GM21367 (cell line): ENCODE measurements around the gene MYH14.

Experiments used
- ATAC-seq: cut with Tn5 transposase; IDR thresholded peaks from one replicate; pipeline ENCODE4 v1.9.1; 2021; ENCODE audit not compliant: unreplicated experiment

MYH14 gene

GRCh38 chr19:50255115-50255514 is 51.7 kb downstream of the MYH14 start:
- no peak for ATAC-seq

- no peak for ATAC-seq
Observed at GRCh38 chr19:50257141-50257540, 53.7 kb downstream of the MYH14 start.

GRCh38 chr19:50258918-50259372 is 55.5 kb downstream of the MYH14 start:
- ATAC-seq: no peak

DNA sequence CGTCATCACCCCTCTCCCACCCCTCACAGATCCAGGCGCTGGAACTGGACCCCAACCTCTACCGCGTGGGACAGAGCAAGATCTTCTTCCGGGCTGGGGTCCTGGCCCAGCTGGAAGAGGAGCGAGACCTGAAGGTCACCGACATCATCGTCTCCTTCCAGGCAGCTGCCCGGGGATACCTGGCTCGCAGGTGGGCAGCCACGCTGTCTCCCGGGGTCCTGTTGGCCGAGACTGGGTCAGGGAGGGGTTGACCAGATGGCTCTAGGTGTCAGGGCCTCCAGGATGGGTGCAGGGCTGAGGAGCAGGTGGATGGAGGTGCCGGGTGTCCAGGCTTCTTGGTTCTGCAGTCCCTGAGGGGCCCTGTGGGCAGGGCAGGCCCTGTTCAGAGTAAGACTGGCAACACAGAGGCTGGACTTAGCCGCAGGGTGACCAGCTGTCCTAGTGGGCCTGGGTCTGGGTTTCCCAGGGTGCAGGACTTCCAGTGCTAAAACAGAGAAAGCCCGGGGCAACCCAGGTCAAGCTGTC is 58.1 kb downstream of the MYH14 start:
- ATAC-seq: no peak

GRCh38 chr19:50263176-50263575 is 59.8 kb downstream of the MYH14 start:
- ATAC-seq: no peak

- no peak for ATAC-seq
Observed at GRCh38 chr19:50264483-50265186, 61.2 kb downstream of the MYH14 start.

DNA sequence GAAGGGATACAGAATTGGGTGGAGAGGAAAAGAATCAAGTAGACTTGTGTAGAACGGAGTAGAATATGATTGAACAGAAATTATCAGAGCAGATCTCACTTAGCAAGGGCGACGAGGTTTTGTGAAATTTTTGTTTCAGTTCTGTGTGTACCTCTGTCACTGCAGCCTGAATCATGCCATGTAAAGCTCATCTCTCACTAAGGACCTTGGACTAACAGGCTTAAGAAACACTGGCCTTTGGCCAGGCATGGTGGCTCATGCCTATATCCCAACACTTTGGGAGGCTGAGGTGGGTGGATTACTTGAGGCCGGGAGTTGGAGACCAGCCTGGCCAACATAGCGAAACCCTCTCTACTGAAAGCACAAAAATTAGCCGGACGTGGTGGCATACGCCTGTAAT is 62.6 kb downstream of the MYH14 start:
- ATAC-seq: no peak

GRCh38 chr19:50266896-50267295 is 63.5 kb downstream of the MYH14 start:
- ATAC-seq: no peak

DNA sequence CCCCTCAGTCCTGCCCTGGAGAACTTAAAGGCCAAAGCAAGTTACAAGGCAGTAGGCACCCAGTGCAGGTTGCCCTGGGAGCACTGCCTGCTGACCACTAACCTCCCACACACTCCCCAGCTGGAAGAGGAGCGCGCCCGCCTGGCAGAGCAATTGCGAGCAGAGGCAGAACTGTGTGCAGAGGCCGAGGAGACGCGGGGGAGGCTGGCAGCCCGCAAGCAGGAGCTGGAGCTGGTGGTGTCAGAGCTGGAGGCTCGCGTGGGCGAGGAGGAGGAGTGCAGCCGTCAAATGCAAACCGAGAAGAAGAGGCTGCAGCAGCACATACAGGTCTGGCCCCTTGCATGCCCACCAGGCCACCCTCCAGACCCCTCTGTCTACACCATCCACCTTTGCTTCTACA is 64.6 kb downstream of the MYH14 start:
- no peak for ATAC-seq

GRCh38 chr19:50268501-50268900 is 65.1 kb downstream of the MYH14 start:
- no peak for ATAC-seq

DNA sequence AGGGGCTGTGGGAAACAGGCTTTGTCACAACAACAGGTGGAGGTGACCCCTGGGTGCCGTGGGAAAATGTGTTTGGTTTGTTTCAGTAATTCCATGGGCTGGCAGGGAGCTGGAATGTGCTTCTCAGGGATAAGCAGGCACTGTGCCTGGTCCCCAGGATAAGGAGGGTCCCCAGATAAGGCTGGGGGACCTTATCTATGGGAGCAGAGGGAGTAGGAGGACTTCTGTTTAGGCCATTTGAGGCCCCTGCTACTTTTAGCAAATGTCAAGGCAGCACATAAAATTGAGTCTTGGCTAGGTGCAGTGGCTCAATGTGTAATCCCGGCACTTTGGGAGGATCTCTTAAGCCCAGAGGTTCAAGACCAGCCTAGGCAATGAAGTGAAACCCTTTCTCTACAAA is 66.2 kb downstream of the MYH14 start:
- no peak for ATAC-seq

- ATAC-seq: no peak
Observed at GRCh38 chr19:50272263-50272897, 69.0 kb downstream of the MYH14 start.

- no peak for ATAC-seq
Observed at GRCh38 chr19:50273821-50274220, 70.4 kb downstream of the MYH14 start.

- no peak for ATAC-seq
Observed at GRCh38 chr19:50275577-50276368, 72.4 kb downstream of the MYH14 start.

- no peak for ATAC-seq
Observed at GRCh38 chr19:50276370-50277063, 73.1 kb downstream of the MYH14 start.

- no peak for ATAC-seq
Observed at GRCh38 chr19:50277966-50278580, 74.7 kb downstream of the MYH14 start.

DNA sequence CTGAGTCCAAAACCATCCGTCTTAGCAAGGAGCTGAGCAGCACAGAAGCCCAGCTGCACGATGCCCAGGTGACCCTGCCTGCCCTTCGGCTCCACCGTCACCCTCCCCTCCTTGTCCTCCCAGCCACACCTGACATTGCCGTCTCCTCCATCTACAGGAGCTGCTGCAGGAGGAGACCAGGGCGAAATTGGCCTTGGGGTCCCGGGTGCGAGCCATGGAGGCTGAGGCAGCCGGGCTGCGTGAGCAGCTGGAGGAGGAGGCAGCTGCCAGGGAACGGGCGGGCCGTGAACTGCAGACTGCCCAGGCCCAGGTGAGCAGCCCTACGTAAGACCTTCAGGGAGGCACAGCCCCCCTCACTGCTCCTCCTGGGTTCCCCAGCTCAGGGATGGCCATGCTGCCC is 76.7 kb downstream of the MYH14 start:
- ATAC-seq: no peak

DNA sequence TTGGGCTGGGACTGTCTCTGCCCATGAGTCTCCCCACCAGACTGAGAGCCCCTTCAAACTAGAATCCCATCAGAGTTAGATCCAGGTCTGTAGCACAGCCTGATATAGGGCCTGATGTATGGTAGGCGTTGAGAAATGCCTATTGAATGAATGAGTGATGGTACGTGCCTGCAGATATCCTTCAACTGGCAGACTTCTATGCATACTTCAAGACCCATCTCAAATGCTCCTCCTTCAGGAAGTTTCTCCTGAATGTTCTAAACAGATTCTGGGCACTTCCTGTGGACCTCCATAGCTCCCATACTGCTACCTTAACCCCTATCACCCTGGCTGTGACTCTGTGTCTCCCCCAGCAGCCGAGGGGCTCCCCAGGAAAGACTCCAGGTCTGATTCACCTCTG is 77.6 kb downstream of the MYH14 start:
- no peak for ATAC-seq

- ATAC-seq: no peak
Observed at GRCh38 chr19:50281491-50281890, 78.1 kb downstream of the MYH14 start.

GRCh38 chr19:50285833-50286232 is 82.4 kb downstream of the MYH14 start:
- no peak for ATAC-seq

DNA sequence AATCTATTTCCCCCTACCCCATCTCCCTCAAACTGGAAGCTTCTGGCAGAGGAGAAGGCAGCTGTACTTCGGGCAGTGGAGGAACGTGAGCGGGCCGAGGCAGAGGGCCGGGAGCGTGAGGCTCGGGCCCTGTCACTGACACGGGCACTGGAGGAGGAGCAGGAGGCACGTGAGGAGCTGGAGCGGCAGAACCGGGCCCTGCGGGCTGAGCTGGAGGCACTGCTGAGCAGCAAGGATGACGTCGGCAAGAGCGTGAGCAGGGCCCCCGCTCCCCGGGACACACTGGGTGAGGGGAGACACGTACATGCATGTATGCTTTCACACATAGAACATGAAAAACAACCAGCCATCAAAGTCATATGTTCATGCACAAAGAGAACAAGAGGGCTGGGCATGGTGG is 83.0 kb downstream of the MYH14 start:
- no peak for ATAC-seq
